Measurements from ENCODE around the gene CACNA1F. TPM values are rescaled to one million over a fixed set of nuclear protein-coding genes. Genes with fewer than 3 reads are reported as not detected.

The CACNA1F gene
- total and polyA plus RNA-seq, 9 of the 15 experiments (the other 6 are each of a cell fraction or from before 2014, with no cell fraction given), result under 0.01 to 0.41 (median 0.03) TPM; not detected in 3

- Histone ChIP-seq H3K4me2 (ENCODE audit: insufficient read depth, low read length) (peak overlapping the region; percentile 90), H2AFZ (ENCODE audit: low read depth, low read length) (peak overlapping the region; percentile 97), H3K79me2 (ENCODE audit: control insufficient read depth, insufficient read depth, low read length) (peaks cover 32% of the 10 kb centered on the region), H4K20me1 (replicated peaks; ENCODE audit: control insufficient read depth, insufficient read depth, low read length) (no peaks in the 10 kb centered on the region), H3K27ac (ENCODE audit: extremely low read depth, low read depth, low read length) (peak overlapping the region; percentile 72), H3K36me3 (ENCODE audit: control insufficient read depth, insufficient read depth, low read length) (0 out of 3 replicates have a peak, but pooled peaks cover 3% of the 10 kb centered on the region), H3K9me1 (ENCODE audit: control insufficient read depth, insufficient read depth, low read length) (no peaks in the 10 kb centered on the region), H3K9ac (ENCODE audit: insufficient read depth in 1 of 2, low read depth in 2 of 2, low read length in 2 of 2) (peak overlapping the region; percentile 81 to 87; a peak in 3 of 4 replicates), H3K4me1 (replicated peaks in 1 of 2; ENCODE audit: control insufficient read depth in 2 of 2, insufficient read depth in 2 of 2, low read length in 2 of 2) (peaks cover 25 to 28% of the 10 kb centered on the region in 2 experiments; a peak in 4 of 5 replicates), H3K4me3 (peak overlapping the region; percentile 41), H3K9me3 (replicated peaks; ENCODE audit: control insufficient read depth, insufficient read depth, low read depth, low read length) (no peaks in the 10 kb centered on the region), H3K27me3 (ENCODE audit: control insufficient read depth in 2 of 2, insufficient read depth in 2 of 2, low read length in 2 of 2) (no peaks in the 10 kb centered on the region)
- in situ Hi-C loops (cut with MboI) (no loop called here), intact Hi-C loops (cut with micrococcal nuclease) (no loop called here)
- ATAC-seq, result no peak
- no peak for DNase-seq (ENCODE audit: extremely low read depth in 1 of 4, low spot score in 3 of 4)
- CTCF ChIA-PET (ENCODE audit: low intra/inter-chr PET ratio), result no interaction called here
- TF ChIP-seq CHD1 (IDR thresholded peaks at IDR 0.05; ENCODE audit: low read length), result peak; percentile 37
- TF ChIP-seq SMARCA4 (IDR thresholded peaks at IDR 0.05), result no peak
- TSS peak; percentile 98 for BruUV-seq (replicated peaks)
- POLR2A ChIA-PET, result interaction anchor here (0.6 to 1.7 kb wide), 5 partner anchors 14 to 674 kb away, joined by 3 read pairs; no protein-coding TSS in a partner anchor
- no peak for FAIRE-seq
- WGBS (ENCODE audit: insufficient coverage, low coverage, missing lambda C conversion rate), result 18% methylated on average over 4 of the region's 4 CpGs
Measured at GRCh38 chrX:49268702-49269009, 35.5 kb upstream of the CACNA1F start.

- TF ChIP-seq POU5F1 (IDR thresholded peaks at IDR 0.05; ENCODE audit: borderline replicate concordance, low read depth, low read length, partially characterized antibody) (no peak), ZNF695 (CRISPR knock-in tag; IDR thresholded peaks at IDR 0.05) (no peak), XRCC5 (IDR thresholded peaks at IDR 0.05; ENCODE audit: low read depth, low read length) (no peak), ZC3H4 (CRISPR knock-in tag; IDR thresholded peaks at IDR 0.05; ENCODE audit: borderline replicate concordance) (no peak), MTA1 (IDR thresholded peaks at IDR 0.05; ENCODE audit: borderline replicate concordance) (no peak), TSHZ1 (CRISPR knock-in tag; IDR thresholded peaks at IDR 0.05) (no peak), ZNF146 (CRISPR knock-in tag; IDR thresholded peaks at IDR 0.05; ENCODE audit: unreplicated experiment) (no peak), DIDO1 (tag; IDR thresholded peaks at IDR 0.05; ENCODE audit: low read depth) (no peak)
- POLR2A ChIA-PET, result interaction anchor here (1.6 kb wide), 1 partner anchor 10 kb away, joined by 5 read pairs; no protein-coding TSS in a partner anchor
Measured at GRCh38 chrX:49266523-49267445, 33.6 kb upstream of the CACNA1F start.

More at GRCh38 chrX:49266523-49267445, 33.6 kb upstream of the CACNA1F start:
- Histone ChIP-seq H3K4me2 (ENCODE audit: insufficient read depth, low read length) (no peak overlapping the region), H3K27ac (ENCODE audit: extremely low read depth, low read depth, low read length) (no peak overlapping the region), H3K4me3 (no peak overlapping the region), H3K9me3 (replicated peaks; ENCODE audit: control insufficient read depth, insufficient read depth, low read depth, low read length) (no peaks in the 10 kb centered on the region), H3K79me2 (ENCODE audit: control insufficient read depth, insufficient read depth, low read length) (peaks cover 18% of the 10 kb centered on the region), H3K27me3 (ENCODE audit: control insufficient read depth in 2 of 2, insufficient read depth in 2 of 2, low read length in 2 of 2) (no peaks in the 10 kb centered on the region), H2AFZ (ENCODE audit: low read depth, low read length) (peak overlapping the region; percentile 55; the same call in 1 of the 2 replicates), H3K36me3 (ENCODE audit: control insufficient read depth, insufficient read depth, low read length) (0 out of 3 replicates have a peak, but pooled peaks cover under 1% of the 10 kb centered on the region), H3K9ac (ENCODE audit: insufficient read depth in 1 of 2, low read depth in 2 of 2, low read length in 2 of 2) (peak overlapping the region in 1 of 2 experiments; percentile 40; a peak in 1 of 4 replicates), H3K4me1 (replicated peaks in 1 of 2; ENCODE audit: control insufficient read depth in 2 of 2, insufficient read depth in 2 of 2, low read length in 2 of 2) (peaks cover 15 to 18% of the 10 kb centered on the region in 2 experiments; a peak in 4 of 5 replicates), H4K20me1 (replicated peaks; ENCODE audit: control insufficient read depth, insufficient read depth, low read length) (no peaks in the 10 kb centered on the region), H3K9me1 (ENCODE audit: control insufficient read depth, insufficient read depth, low read length) (no peaks in the 10 kb centered on the region)
- WGBS (ENCODE audit: insufficient coverage, low coverage, missing lambda C conversion rate), result 37% methylated on average over 7 of the region's 10 CpGs
- CTCF ChIA-PET (ENCODE audit: low intra/inter-chr PET ratio), result no interaction called here
- in situ Hi-C loops (cut with MboI), result no loop called here
- intact Hi-C loops (cut with micrococcal nuclease), result no loop called here
- peak; percentile 15 for FAIRE-seq
- BruUV-seq (replicated peaks), result no TSS peak
- DNase-seq (ENCODE audit: extremely low read depth in 1 of 4, low spot score in 3 of 4), result no peak
- no peak for ATAC-seq
